Measurements from ENCODE around the gene PIK3AP1.
"Not testable (repeated sequence)": the region's sequence is repeated elsewhere in the genome, so short reads cannot be mapped to it uniquely, and the experiment has no call there.

- not testable (repeated sequence) for TF ChIP-seq EZH2phosphoT487 (IDR thresholded peaks at IDR 0.05; ENCODE audit: borderline replicate concordance); CTCF (IDR thresholded peaks at IDR 0.05 in 2 of 3, conservative IDR thresholded peaks at IDR 0.05 in 1 of 3; ENCODE audit: borderline replicate concordance in 1 of 3, insufficient read depth in 1 of 3, low read depth in 2 of 3, low read length in 2 of 3); EZH2 (IDR thresholded peaks at IDR 0.05); POLR2A (IDR thresholded peaks at IDR 0.05; ENCODE audit: borderline replicate concordance, extremely low read depth, insufficient read depth, insufficient read length); SP1 (IDR thresholded peaks at IDR 0.05; ENCODE audit: low read depth); JUND (IDR thresholded peaks at IDR 0.05); ATF3 (IDR thresholded peaks at IDR 0.05); MAX (IDR thresholded peaks at IDR 0.05); ZNF274 (IDR thresholded peaks at IDR 0.05; ENCODE audit: low read depth, low read length); CEBPB (IDR thresholded peaks at IDR 0.05; ENCODE audit: low read depth); POLR2AphosphoS5 (IDR thresholded peaks at IDR 0.05; ENCODE audit: low read depth, low read length); EGR1 (IDR thresholded peaks at IDR 0.05; ENCODE audit: low read depth); YY1 (IDR thresholded peaks at IDR 0.05; ENCODE audit: extremely low read depth, insufficient replicate concordance, low read depth, low read length)
Observed at GRCh38 chr10:96741557-96741956, 21.2 kb upstream of the PIK3AP1 start.

Data from HCT116 (cell line).